CD14-positive monocyte (primary cell): ENCODE results near the gene TNFRSF4. TPM values are rescaled to one million over a fixed set of nuclear protein-coding genes. Genes with fewer than 3 reads are reported as not detected.

Source experiments
- DNase-seq, 3 donors: peaks; one replicate each; pipeline ENCODE4 v3.0.0-alpha.2; 2011 to 2022
- H2AFZ ChIP-seq: 2 replicates; pipeline ENCODE4 v1.6.0; 2012; ENCODE audit warnings: mild to moderate bottlenecking, low read depth, low read length, inconsistent platforms; ENCODE audit not compliant: insufficient read depth, poor library complexity, severe bottlenecking
- H3K27ac ChIP-seq, 2 donors: 1 replicate in 1 of 2; 2 replicates in 1 of 2; pipeline ENCODE4 v1.5.1; 2012 to 2013; ENCODE audit warnings: low read length in 2 of 2, control low read depth in 1 of 2, inconsistent platforms in 1 of 2, low read depth in 1 of 2, mild to moderate bottlenecking in 1 of 2
- H3K27me3 ChIP-seq, 2 donors: one replicate each; pipeline versions ENCODE4 v1.6.0 to v1.6.1; 2011 to 2013; ENCODE audit warnings: low read length in 2 of 2; ENCODE audit not compliant: control insufficient read depth in 2 of 2, insufficient read depth in 2 of 2
- H3K36me3 ChIP-seq, 2 donors: replicated peaks in 1 of 2; 1 replicate in 1 of 2; 2 replicates in 1 of 2; pipeline versions ENCODE4 v1.5.1 to v1.6.1; 2012 to 2013; ENCODE audit warnings: low read length in 2 of 2, control low read depth in 1 of 2, inconsistent platforms in 1 of 2, mild to moderate bottlenecking in 1 of 2; ENCODE audit not compliant: insufficient read depth in 2 of 2, control insufficient read depth in 1 of 2
- H3K4me1 ChIP-seq, 2 donors: 1 replicate in 1 of 2; 2 replicates in 1 of 2; pipeline versions ENCODE4 v1.5.1 to v1.6.1; 2012 to 2013; ENCODE audit warnings: low read length in 2 of 2, control low read depth in 1 of 2, inconsistent platforms in 1 of 2, mild to moderate bottlenecking in 1 of 2, moderate library complexity in 1 of 2; ENCODE audit not compliant: insufficient read depth in 2 of 2, control insufficient read depth in 1 of 2
- H3K4me2 ChIP-seq: replicated peaks from 2 replicates; pipeline ENCODE3; 2012; ENCODE audit warnings: low read length, moderate library complexity, mild to moderate bottlenecking; ENCODE audit not compliant: poor library complexity, severe bottlenecking; ENCODE audit errors: extremely low read depth
- H3K4me3 ChIP-seq, 3 experiments: fragments of 200-600 bp in 1 of 3; sonication (generic) in 1 of 3; replicated peaks in 1 of 3; 1 replicate in 2 of 3; 2 replicates in 1 of 3; pipeline ENCODE4 v1.5.1; 2011 to 2013; ENCODE audit warnings: low read length in 3 of 3, mild to moderate bottlenecking in 3 of 3, control low read depth in 2 of 3, low read depth in 2 of 3, inconsistent platforms in 1 of 3, moderate library complexity in 1 of 3
- H3K79me2 ChIP-seq: 2 replicates; pipeline ENCODE4 v1.6.0; 2012; ENCODE audit warnings: mild to moderate bottlenecking, control low read depth, inconsistent platforms, low read length, moderate library complexity; ENCODE audit not compliant: insufficient read depth
- H3K9ac ChIP-seq: 2 replicates; pipeline ENCODE4 v1.6.0; 2017; ENCODE audit warnings: low read length, mild to moderate bottlenecking; ENCODE audit not compliant: insufficient read depth, poor library complexity, severe bottlenecking
- H3K9me3 ChIP-seq, 2 donors: replicated peaks in 1 of 2; 1 replicate in 1 of 2; 2 replicates in 1 of 2; pipeline versions ENCODE4 v1.5.1 to v1.6.1; 2012 to 2013; ENCODE audit warnings: low read length in 2 of 2, control low read depth in 1 of 2; ENCODE audit not compliant: control insufficient read depth in 1 of 2, insufficient read depth in 1 of 2
- H4K20me1 ChIP-seq: 2 replicates; pipeline ENCODE4 v1.6.0; 2012; ENCODE audit warnings: mild to moderate bottlenecking, low read length, control low read depth, moderate library complexity; ENCODE audit not compliant: insufficient read depth
- H3K27ac Mint-ChIP-seq, 7 donors: one replicate each; pipeline ENCODE4 v1.8.0; 2020; ENCODE audit warnings: mild to moderate bottlenecking in 7 of 7, mixed read lengths in 7 of 7, moderate library complexity in 6 of 7, inconsistent platforms in 2 of 7
- H3K27me3 Mint-ChIP-seq, 3 donors: one replicate each; pipeline ENCODE4 v1.8.0; 2021 to 2022; ENCODE audit warnings: low read depth in 3 of 3, mild to moderate bottlenecking in 3 of 3, mixed read lengths in 3 of 3, moderate library complexity in 3 of 3, inconsistent platforms in 1 of 3
- H3K36me3 Mint-ChIP-seq, 2 donors: one replicate each; pipeline ENCODE4 v1.8.0; 2020; ENCODE audit warnings: mixed read lengths in 2 of 2, inconsistent platforms in 1 of 2, mild to moderate bottlenecking in 1 of 2
- H3K4me1 Mint-ChIP-seq: one replicate; pipeline ENCODE4 v1.8.0; 2020; ENCODE audit warnings: mild to moderate bottlenecking, mixed read lengths
- H3K4me3 Mint-ChIP-seq, 2 donors: one replicate each; pipeline ENCODE4 v1.8.0; 2020; ENCODE audit warnings: mild to moderate bottlenecking in 2 of 2, mixed read lengths in 2 of 2, moderate library complexity in 1 of 2
- H3K9me3 Mint-ChIP-seq, 7 donors: one replicate each; pipeline ENCODE4 v1.8.0; 2020 to 2022; ENCODE audit warnings: mixed read lengths in 7 of 7, mild to moderate bottlenecking in 6 of 7, moderate library complexity in 6 of 7, inconsistent platforms in 2 of 7
- CTCF ChIP-seq: fragments of 200-600 bp; IDR thresholded peaks from one replicate; pipeline ENCODE4 v1.8.0; 2022; ENCODE audit warnings: antibody characterized with exemption, mild to moderate bottlenecking
- WGBS: methylation state at CpG from one replicate; pipeline ENCODE4 v1.1.5; 2013; ENCODE audit warnings: missing lambda C conversion rate; ENCODE audit not compliant: insufficient coverage; 5-methylcytosine and 5-hydroxymethylcytosine counted together
- intact Hi-C, 2 donors: fragments of 100-400 bp; cut with micrococcal nuclease; formaldehyde crosslinking; loops; one replicate each; pipeline versions ENCODE4 v1.15.0 to v1.15.1; 2023
- polyA plus RNA-seq, 3 donors: library from polyadenylated mRNA; depleted of rRNA in 1 of 3; unstranded in 2 of 3; stranded (reverse) in 1 of 3; fragments of 300-500 nt in 2 of 3; fragments of >200 nt in 1 of 3; fragmentation: Illumina TruSeq in 2 of 3; gene quantifications; 1 replicate in 2 of 3; 2 replicates in 1 of 3; pipeline ENCODE4 v1.2.3, GENCODE V29; 2012 to 2021

Gene TNFRSF4
- polyA plus RNA-seq, 3 donors: 0.05 TPM; not detected in 2

- H3K4me1 ChIP-seq: no peaks in the 10 kb centered on the region
- Mint-ChIP-seq H3K27ac (peak overlapping the region in 1 of 7 donors; percentile 50), H3K4me1 (peaks cover 5% of the 10 kb centered on the region), H3K36me3 (peaks cover 0 to 1% of the 10 kb centered on the region in 2 donors), H3K27me3 (peaks cover 41 to 71% (median 50%) of the 10 kb centered on the region in 3 donors), H3K9me3 (peaks cover 0 to 3% (median 2%) of the 10 kb centered on the region in 7 donors), H3K4me3 (peak overlapping the region in 1 of 2 donors; percentile 70)
- H3K27ac ChIP-seq: no peak overlapping the region
- H3K4me3 ChIP-seq: no peak overlapping the region
- H3K79me2 ChIP-seq: no peaks in the 10 kb centered on the region
- no peaks in the 10 kb centered on the region for H4K20me1 ChIP-seq
- WGBS: 51% methylated on average over 14 of the region's 19 CpGs
- no peaks in the 10 kb centered on the region for H3K9me3 ChIP-seq
- H3K36me3 ChIP-seq: no peaks in the 10 kb centered on the region
- H3K9ac ChIP-seq: no peak overlapping the region
- H2AFZ ChIP-seq: no peak overlapping the region
- no peak overlapping the region for H3K4me2 ChIP-seq
- TF ChIP-seq CTCF: no peak
- intact Hi-C loops: no loop called here
- peaks cover 7 to 48% of the 10 kb centered on the region in 2 donors for H3K27me3 ChIP-seq
- DNase-seq: no peak
Observed at GRCh38 chr1:1206966-1207531, 6.9 kb downstream of the TNFRSF4 start.

- Histone ChIP-seq H3K9me3 (no peaks in the 10 kb centered on the region), H4K20me1 (no peaks in the 10 kb centered on the region), H3K9ac (no peak within 1 kb of the TSS), H3K4me2 (no peak within 1 kb of the TSS), H3K27me3 (peaks cover 7 to 48% of the 10 kb centered on the region in 2 donors), H3K4me1 (no peaks in the 10 kb centered on the region), H3K79me2 (no peaks in the 10 kb centered on the region), H3K4me3 (no peak within 1 kb of the TSS), H3K36me3 (no peaks in the 10 kb centered on the region), H2AFZ (no peak within 1 kb of the TSS), H3K27ac (no peak within 1 kb of the TSS)
- peaks cover 0 to 3% (median 2%) of the 10 kb centered on the region in 7 donors for H3K9me3 Mint-ChIP-seq
- no peak for TF ChIP-seq CTCF
- 7% methylated on average over 49 of the region's 49 CpGs for WGBS
- peaks cover 0 to 1% of the 10 kb centered on the region in 2 donors for H3K36me3 Mint-ChIP-seq
- peak within 1 kb of the TSS in 1 of 7 donors; percentile 50 for H3K27ac Mint-ChIP-seq
- peak within 1 kb of the TSS in 1 of 2 donors; percentile 70 for H3K4me3 Mint-ChIP-seq
- H3K4me1 Mint-ChIP-seq: peaks cover 5% of the 10 kb centered on the region
- peaks cover 39 to 69% (median 48%) of the 10 kb centered on the region in 3 donors for H3K27me3 Mint-ChIP-seq
- intact Hi-C loops: no loop called here
- no peak for DNase-seq
Observed at GRCh38 chr1:1206376-1206965, 7.5 kb downstream of the TNFRSF4 start, which contains the start of gene TNFRSF18. Gene TNFRSF18 (minus strand): TSS chr1:1206592. CDS start chr1:1206571, 21 bp downstream.
